HG03439 (cell line): ENCODE data around the gene STARD10.
"Not testable (repeated sequence)": the region's sequence is repeated elsewhere in the genome, so short reads cannot be mapped to it uniquely, and the experiment has no call there.

Experiments
- ATAC-seq: cut with Tn5 transposase; IDR thresholded peaks from one replicate; pipeline ENCODE4 v1.9.1; 2021; ENCODE audit warnings: mild to moderate bottlenecking, moderate library complexity; ENCODE audit not compliant: unreplicated experiment

STARD10 gene, protein sequence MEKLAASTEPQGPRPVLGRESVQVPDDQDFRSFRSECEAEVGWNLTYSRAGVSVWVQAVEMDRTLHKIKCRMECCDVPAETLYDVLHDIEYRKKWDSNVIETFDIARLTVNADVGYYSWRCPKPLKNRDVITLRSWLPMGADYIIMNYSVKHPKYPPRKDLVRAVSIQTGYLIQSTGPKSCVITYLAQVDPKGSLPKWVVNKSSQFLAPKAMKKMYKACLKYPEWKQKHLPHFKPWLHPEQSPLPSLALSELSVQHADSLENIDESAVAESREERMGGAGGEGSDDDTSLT

DNA sequence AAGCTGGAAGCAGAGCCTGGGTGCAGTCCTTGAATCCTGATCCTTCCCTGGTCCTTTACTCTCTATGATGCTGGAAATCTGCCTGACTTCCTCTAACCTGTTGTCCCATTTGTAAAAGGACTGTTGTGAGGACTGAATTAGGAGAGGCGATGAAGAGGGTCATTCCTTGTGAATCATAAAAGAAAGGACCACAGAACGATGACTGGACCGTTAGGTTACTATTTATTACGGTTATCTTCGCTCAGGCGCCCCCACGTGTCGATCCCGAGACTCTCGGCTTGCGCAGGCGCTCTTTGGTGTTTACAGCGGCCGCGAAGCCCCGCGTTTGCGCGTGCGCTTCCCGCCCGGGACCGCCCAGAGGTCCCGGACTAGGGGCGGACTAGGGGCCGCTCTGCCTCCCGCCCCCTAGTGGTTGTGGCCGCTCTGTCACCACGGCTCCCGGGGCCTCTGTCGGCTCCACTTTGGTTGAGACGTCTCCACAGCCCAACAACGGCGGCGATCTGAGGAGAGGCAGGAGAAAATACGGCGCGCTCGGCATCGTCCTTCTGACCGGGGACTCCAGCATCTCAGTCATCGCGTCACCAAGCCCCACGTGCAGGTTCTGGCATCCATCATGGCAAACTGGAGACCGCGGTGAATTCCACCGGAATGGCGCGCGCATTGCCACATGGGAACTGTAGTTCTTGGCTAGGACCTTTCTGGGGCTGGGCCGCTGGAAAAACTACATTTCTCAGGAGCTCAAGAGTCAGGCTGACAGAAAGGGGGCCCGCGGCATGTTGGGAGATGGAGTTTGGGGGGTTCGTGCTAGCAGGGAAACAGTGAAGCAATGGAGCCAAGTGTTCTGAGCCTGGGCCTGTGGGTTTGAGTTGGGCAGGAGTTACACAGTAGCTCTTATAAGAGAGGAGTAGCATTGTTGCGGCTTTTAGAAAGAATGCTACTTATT is at the start of gene STARD10:
TSS of gene STARD10 (minus strand) at position 623 of the 943 bp plus-strand sequence. CDS start 12,866 bp downstream, outside the sequence.
- peak; percentile 87 for ATAC-seq

DNA sequence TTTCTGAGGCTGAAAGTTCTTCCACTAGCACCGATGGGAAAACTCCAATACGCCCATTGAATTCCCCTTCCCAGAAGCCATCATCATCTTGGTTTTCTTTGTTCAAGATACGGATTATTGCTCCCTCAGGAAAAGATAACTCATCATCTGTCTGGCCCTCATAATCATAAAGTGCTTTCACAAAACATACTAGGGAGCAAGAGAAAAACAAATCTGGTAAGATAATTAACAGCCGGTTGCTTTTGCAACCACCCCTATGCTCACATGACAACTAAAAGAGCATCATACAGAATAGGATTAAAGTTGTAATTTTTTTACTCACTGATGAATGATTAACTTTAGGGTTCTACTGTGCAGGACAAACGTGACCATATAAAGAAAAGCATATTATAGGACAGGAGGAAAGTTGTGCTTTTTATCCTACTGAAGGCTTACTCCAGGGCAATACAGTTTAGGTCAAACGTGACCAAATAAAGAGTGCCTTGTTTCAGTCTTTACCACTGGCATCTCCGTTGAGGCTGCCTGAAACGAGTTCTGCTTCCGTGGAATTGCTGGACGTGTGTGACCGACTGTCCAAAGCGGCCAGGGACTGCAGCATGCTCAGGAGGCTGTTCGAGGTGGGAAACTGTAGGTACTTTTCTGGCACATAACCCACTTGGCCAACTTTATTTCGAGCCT is 48.9 kb upstream of the STARD10 start:
- no peak for ATAC-seq

DNA sequence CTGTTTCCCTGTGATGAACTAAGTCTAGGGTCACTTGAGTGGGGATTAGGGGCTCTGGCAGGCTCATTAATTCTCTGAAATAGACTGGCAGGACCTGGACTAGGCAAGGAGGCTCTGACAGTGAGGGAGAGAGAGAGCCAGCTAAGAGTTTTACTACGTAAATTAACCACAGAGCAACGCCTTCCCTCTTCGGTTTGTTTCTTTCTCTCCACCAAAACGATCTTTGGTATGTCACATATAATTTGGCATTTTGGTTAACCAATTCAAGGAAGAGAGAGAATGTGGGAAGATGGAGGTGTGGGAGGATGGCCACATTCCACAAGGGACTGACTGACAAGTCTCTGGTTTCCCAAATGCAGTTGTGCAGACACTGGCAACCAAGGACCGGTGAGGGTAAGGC is 48.3 kb upstream of the STARD10 start:
- no peak for ATAC-seq

DNA sequence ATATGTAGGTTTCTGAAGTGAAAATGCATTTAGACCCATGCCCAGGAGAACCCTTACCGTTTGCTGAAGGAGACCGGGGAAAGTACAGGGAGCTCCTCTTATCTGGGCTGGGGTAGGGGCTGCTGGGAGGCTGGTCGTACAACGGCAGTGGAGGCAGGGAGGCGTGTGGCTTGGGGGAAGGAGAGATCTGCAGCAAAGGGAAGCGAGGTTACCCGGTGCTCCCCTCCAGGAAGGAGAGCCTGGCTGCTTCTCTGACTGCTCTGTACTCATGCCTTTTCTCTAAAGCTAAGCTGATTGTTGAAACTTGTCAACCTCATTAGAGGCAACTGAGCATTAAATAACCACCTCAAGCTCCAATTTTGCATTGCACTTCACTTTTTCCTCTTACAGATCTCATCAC is 47.5 kb upstream of the STARD10 start:
- no peak for ATAC-seq

DNA sequence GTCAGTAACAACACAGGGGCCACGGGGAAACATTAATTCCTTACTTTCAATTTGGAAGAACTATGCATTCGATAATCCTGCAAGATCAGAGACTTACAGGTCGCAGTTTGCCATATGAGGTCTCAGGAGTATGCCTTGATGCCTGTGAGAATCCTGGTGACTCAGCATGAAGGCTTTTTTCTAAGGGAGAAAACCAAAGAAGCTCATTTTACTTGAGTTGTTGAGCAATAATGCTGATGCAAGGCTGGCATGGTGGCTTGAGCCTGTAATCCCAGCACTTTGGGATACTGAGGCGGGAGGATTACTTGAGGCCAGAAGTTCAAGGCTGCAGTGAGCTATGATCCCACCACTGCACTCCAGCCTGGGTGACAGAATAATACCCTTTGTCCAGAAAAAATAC is 46.9 kb upstream of the STARD10 start:
- ATAC-seq = no peak

DNA sequence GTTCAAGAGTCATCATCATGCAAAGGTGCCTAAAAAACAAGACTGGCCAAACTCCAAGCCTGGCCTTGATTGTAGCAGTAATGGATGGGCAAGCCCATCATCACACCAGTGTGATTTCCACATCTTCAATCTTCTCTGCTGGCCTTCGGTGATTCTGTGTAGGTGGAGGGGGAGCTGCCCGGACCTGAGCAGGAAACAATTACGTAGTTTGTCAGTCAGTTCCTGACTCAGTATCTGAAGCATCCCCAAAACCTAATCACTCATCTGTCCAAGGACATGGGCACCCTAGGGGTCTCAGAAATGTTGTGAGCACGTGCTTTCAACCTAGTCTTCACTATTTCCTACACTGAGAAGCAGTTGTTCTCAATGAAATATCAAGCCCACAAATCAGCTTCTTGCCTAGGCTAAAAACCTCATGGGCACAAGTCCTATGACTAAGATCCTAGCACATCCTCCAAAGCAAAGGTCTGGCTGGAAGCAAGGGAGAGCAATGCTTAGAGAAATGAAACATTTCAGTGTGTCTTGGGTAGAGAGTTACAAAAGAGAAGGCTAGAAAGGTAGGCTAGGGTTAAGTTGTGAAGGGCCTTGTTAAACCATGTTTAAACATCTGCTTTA is 45.0 kb upstream of the STARD10 start:
- ATAC-seq = no peak

DNA sequence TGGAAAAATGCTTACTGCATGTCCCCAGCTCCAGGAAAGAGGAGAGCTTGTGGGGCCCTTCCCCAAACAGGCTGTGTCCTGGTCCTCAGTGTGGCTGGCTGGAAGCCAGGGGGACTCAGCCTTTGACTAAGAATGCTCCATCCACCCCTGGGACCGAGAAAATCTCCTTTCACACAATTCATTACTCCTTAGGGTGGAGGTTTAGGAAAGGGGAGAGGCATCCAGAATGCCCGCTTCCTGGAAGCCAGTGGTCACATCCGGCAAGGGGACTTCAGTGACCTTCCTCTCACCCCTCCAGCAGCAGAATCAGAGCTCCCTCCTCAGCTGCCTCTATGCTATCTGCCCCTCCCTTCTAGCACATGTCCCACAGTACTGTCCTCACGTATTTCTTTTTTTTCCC is 42.3 kb upstream of the STARD10 start:
- no peak for ATAC-seq

DNA sequence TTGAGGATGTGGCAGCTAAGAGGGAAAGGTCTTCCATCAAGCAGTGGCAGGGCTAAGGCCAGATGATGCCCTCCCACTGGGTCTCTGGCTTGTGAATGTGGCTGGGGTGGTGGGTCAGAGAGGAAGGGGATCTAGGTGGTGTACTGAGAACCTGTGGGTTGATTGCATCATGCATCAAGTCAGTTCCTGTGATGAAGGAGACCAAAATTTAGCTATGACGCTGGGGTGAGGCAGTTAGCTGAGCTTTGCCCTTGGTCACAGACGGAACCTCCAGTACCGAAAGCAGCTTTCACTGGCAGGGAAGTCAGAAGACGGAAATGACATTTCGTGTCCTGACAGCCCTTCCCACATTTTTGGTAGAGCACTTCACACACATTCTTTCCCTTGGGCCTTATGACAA is 41.1 kb upstream of the STARD10 start:
- ATAC-seq = no peak

DNA sequence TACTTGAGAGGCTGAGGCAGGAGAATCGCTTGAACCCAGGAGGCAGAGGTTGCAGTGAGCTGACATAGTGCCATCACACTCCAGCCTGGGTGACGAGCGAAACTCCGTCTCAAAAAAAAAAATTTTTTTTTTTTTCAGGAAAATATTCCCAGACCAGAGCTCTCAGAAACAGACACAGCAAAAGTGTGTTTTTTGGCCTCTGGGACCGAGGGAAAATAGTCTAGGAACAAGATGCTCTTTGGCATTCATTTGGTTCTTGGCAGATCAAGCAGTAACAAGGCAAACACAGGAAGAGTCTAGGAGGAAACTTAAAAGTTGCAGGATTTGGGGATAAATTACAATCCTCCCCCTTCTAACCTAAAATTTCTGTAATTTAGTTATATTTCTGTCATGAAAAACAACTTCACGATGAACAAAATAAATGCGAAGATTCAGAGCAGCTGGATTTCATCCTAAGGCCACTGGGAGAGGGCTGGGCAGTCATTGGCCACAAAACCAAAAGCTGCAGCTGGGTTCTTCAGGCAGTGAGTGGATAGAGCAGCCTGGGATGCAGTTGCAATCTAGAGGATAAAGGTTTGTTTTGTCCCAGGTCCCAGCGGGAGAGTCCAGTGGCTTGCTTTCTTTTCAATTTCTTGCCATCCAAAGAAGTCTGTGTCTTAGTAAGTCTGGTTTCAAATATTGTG is 40.1 kb upstream of the STARD10 start:
- no peak for ATAC-seq

DNA sequence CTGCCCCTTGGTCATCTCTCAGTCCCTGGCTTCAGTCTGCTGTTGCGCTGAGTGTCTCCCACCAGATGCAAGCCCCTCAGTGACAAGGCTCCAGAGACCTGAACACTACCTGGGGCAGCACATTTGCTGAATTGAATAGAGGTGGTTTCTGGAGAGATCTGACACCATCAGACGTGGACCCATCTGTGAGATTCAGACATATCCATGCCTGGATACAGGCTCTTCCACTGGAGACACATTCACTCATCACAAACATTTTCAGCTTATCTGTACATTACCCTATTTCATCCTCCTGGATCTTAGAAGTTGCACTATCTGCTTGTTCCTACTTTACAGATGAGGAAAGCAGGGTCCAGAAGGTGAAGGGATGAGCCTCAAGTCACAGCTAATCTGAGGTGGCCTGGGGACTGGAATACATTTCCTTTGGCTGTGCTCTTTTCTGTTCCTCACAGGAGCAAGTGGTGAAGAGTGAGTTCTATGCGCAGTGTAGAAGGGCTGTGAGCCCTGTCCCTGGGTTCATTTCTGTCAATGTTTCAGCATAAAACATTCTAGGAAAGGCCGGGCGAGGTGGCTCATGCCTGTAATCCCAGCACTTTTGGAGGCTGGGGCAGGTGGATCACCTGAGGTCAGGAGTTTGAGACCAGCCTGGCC is 39.4 kb upstream of the STARD10 start:
- no peak for ATAC-seq

DNA sequence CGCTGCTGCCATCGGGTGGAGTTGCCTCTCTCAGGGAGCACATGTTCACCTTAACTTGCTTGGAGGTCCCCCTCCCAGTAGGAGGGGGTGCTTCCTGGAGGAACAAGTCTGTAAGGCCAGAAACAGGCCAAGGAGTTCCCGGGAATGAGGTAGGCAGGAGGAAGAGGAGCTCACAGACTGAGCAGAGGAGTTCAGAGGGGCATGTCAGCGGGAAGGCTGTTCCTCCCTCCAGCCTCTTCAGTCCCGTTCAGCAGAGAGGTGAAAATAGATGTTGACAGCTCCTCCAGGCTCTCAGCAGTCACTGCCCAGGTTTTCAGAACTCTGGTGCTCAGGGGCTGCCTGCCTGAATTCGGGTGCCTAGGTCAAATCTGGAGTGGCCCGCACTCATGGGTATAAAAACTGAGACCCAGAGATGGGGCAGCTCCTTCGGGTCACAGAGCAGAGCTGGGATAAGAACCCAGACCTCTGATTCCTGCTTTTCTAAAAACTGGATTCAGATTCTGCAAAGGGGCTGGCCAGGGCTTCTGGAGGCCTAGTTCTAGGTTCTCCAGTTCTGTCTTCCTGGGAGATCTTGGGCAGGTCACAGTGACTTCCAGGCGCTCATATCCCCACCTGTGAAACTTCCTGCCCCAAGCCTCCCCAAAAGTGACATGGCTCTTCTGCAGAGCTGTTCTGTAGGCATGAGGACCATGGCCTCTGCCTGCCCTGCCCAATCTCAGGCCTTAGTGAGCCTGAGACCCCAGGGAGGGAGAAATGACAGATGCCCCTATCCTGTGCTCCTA is 38.6 kb upstream of the STARD10 start:
- no peak for ATAC-seq

DNA sequence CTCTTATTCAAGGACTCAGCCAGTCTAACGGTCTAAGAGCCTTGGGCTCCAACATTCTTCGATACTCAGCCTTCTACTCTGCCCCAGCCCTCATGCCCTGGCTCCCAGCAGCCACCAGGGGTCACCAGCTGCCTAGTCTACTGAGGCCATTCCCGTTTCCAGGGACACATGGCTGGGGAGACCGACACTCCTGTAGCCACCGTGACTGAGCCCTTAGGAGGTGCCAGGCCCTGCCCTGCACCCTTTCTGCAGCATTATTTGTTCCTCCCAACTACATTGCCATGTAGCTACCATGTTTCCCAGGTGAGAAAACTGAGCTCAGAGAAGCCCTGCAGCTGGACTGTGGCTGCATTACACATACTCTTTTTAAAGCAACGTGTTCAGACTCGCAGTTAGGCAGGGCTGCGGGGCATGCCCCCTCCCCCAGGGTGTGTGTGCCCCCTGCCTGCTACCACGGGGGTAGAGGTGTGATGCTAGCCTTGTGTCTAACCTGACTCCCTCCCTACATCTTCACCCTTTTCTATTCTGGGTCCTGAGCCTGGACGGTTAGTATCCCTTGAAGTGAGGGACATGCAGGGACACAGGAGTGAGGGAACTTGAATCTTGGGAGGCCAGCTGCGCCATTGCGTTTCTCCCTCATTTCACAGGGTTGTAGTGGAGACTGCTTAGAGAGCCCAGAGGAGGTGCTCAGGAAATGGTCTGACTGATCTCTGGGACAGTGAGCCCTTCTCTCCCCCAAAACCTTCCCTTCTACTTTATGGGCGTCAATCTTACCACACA is 37.9 kb upstream of the STARD10 start:
- ATAC-seq = no peak

DNA sequence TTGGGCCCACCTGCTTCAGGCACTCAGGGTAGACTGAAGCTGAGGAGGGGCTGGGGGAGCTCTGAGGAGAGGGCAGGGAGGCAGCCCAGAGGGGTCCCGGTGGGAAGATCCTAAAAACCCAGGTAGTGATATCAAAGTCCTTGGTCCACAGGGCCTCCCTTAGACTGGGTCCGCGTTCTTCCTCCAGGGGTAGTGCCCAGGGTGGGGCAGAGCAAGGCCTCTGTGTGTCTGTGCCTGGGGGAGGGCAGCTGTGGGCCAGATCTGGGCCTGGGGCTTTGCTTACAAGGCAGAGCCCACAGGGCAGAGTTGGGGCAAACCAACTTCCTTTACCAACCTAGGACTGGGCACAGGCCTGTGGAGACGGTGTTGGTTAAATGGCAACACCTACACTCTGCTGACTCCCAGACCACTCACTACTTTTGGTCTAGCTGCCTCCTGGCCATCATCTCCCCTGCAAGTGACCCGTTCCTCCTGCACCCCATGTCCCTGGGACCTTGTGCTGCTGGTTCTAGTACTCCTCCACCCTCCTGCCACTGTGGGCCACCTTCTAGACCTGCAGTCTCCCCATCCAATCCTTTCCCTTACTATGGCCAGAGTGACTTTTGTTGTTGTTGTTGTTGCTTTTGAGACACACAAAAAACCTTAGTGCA is 36.2 kb upstream of the STARD10 start:
- no peak for ATAC-seq

DNA sequence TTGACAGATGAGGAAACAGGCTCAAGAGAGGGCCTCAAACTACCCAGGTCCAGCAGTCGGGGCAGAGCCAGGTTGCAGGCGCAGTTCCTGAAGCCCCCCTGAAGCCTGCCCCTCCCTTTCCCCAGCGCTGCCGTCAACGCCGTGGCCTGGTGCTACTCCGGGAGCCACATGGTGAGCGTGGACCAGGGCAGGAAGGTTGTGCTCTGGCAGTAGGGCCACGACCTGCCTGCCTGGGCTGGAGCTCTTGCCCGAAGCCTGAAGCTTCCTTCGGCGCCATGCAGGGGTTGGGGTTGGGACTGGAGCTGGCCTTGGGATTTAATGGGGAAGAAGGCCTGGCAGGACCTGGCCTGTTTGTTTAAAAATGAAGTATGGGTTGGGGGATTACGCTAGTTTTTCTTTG is 35.3 kb upstream of the STARD10 start:
- ATAC-seq = no peak

DNA sequence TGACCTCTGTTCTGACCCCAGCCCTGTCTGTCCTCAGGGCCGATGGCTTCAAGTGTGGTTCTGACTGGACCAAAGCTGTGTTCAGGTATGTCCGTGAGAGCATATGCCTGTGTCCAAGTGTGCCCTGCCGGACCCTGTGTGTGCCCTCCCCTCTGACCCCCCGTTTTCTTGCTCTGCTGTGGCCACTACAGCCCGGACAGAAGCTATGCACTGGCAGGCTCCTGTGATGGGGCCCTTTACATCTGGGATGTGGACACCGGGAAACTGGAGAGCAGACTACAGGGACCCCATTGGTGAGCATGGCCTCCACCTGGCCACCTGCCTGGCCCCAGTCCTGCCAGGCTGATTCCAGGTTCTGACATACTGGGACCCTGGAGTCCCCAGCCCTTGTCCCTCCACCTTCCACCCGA is 34.9 kb upstream of the STARD10 start:
- no peak for ATAC-seq

DNA sequence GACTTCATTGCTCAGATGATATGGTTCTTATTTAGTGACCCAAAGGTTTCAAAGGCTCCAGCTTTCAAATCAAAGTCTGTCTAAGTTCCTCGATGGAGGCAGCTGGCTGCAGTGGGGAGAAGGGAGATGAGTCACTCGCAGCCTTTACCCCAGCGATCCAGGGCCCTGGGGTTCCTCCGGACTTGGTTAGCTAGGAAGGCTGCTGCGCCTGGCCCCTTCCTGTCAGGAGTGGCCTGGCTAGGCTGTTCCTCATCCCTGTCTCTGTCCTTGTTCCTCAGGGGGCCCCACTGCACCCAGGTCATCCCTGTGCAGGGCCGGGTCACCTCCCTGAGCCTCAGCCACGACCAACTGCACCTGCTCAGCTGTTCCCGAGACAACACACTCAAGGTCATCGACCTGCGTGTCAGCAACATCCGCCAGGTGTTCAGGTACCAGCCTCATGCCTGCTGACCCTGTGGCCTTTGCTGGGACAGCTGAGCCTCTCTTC is 34.3 kb upstream of the STARD10 start:
- ATAC-seq = no peak

DNA sequence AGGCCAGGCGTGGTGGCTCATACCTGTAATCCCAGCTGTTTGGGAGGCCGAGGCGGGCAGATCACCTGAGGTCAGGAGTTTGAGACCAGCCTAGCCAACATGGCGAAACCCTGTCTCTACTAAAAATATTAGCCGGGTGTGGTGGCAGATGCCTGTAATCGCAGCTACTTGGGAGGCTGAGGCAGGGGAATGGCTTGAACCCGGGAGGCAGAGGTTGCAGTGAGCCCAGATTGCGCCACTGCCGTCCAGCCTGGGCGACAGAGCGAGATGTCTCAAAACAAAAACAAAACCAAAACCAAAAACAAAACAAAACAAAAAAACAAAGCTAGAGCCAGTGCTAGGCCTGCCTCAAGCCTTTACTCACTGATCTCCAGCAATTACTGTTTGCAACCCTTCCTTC is 33.8 kb upstream of the STARD10 start:
- not testable (repeated sequence) for ATAC-seq

DNA sequence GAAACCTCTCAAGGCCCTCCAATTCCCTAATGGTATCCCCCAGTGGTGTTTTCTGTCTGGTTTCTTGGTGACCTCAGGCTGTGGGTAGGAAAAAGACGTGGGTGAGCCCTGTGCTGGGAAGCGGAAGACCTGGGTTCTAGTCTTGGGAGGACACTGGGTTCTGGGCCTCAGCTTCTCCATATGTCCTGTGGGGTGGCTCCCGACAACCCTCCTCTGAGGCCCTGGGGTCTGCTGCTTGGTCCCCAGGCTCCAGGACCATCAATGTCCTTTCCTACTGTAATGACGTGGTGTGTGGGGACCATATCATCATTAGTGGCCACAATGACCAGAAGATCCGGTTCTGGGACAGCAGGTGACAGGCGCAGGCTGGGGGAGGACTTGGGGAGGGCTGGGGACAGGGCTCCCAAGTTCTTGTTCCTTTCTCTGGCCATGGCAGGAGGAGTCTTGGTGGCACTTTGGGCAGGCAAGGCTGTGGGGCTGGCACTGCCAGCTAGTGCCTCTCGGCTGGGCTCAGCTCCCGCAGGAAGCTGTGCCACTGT is 33.2 kb upstream of the STARD10 start:
- ATAC-seq = no peak
